IMR-90 (cell line): ENCODE results near the gene IFNG. TPM values are rescaled to one million over a fixed set of nuclear protein-coding genes. Genes with fewer than 3 reads are reported as not detected.

Experiments used
- polyA plus RNA-seq, 3 experiments: library from polyadenylated mRNA; depleted of rRNA; stranded (reverse); fragments of >200 nt; gene quantifications; 2 replicates each; pipeline ENCODE4 v1.2.3, GENCODE V29; 2012; ENCODE audit warnings: low replicate concordance in 1 of 3
- total RNA-seq: library from RNA; depleted of rRNA; stranded (reverse); fragments of >200 nt; gene quantifications from 2 replicates; pipeline ENCODE4 v1.2.3, GENCODE V29; 2012; rRNA removed

IFNG gene
- total and polyA plus RNA-seq, 2 of the 4 experiments (the other 2 are of a cell fraction), result not detected

Other genes with a start within 250 kb of the IFNG start
- not detected in 2 replicates for gene IFNG-AS1, start 170.3 kb downstream of the IFNG start, total RNA-seq
- gene IFNG-AS1, start 170.3 kb downstream of the IFNG start, polyA plus RNA-seq (2012; rRNA removed), result not detected in 2 replicates
- not detected in 2 replicates for gene IL26, start 66.1 kb upstream of the IFNG start, total RNA-seq
- gene IL26, start 66.1 kb upstream of the IFNG start, polyA plus RNA-seq (2012; rRNA removed), result not detected in 2 replicates
- not detected in 2 replicates for gene IL22, start 93.9 kb upstream of the IFNG start, total RNA-seq
- gene IL22, start 93.9 kb upstream of the IFNG start, polyA plus RNA-seq (2012; rRNA removed), result not detected in 2 replicates
- gene MDM1, start 172.6 kb upstream of the IFNG start, total RNA-seq, result 5.6 and 7.8 TPM in 2 replicates
- gene MDM1, start 172.6 kb upstream of the IFNG start, polyA plus RNA-seq (2012; rRNA removed), result 4.8 and 5.7 TPM in 2 replicates